Activated CD4-positive, alpha-beta T cell treated with anti-CD3 and anti-CD28 coated beads, Interleukin-2, amount 50 U/mL, for 16 hours (primary cell): Measurements from ENCODE around the gene HOXC5.

ENCODE experiments used
- DNase-seq: peaks from one replicate; pipeline ENCODE4 v3.0.0-alpha.2; 2020

HOXC5 gene

DNA sequence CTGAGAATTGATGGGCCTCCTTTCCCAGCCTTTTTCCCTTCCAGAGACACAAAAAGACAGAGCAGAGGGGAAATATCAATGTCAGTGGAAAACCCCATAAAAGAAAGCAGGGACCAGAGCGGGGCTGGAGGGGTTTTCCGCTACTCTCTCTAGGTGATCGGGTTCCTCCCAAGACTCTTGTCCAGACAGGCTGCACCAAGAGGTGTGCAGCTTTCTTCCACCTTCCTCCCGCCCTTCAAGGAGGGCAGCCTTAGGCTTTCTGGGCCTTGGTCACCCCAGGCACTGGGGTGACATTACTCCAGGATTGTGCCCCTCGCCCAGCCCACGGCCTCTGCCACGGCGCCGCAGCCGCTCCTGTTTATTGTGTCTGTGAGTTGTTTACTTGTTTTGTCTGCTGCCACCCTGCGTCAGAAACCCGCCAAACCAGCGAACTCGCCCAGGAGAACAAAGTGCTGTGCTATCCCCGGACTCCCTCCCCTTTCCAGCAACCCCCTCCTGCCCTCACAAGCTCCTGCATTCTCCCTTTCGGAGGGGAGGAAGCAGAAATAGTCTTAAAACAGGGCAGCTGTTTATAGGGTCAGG is 11.3 kb upstream of the HOXC5 start:
- no peak for DNase-seq

DNA sequence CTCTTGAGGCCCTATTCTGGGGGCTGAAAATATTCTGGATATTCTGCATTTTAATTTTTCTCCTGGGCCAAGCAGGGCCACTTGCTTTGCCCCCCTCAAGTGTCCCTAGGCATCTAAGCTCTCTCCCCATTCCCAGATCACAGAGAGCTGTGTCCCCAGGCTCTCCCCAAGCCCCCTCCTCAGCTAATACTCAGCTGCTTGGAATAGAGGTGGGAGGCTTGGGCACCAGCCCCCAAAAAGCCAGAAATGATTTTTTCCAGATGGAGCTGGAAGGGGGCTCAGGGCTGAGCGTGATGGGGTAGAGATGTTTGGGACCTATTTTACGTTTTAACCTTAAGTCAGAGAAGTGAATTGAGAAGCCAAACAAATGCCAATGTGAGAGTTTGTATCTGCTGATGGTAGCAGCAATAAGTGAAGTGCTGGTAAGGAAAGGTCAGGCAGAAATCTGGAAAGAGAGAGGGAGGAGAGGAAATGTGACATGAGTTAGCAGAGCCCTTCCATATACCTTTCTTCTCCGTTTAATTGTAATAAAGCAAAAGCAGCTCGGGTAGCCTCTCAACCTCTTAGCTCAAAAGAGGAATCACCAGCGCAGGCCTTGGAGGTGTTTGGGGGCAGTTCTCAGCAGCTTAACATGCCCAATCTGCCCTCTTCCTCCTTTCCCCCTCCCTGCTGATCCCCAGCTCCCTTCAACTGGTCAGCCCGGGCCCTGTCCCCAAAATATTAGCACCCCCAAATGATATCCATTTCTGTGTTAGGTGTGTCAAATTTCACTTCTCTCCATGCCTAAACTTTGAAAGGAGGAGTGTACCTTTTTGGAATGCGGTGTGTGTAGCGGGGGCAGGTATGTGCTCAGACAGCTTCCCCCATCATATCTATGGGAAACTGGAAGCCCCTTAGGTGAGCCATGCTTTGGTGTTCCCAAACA is 9.6 kb upstream of the HOXC5 start:
- DNase-seq: no peak

DNA sequence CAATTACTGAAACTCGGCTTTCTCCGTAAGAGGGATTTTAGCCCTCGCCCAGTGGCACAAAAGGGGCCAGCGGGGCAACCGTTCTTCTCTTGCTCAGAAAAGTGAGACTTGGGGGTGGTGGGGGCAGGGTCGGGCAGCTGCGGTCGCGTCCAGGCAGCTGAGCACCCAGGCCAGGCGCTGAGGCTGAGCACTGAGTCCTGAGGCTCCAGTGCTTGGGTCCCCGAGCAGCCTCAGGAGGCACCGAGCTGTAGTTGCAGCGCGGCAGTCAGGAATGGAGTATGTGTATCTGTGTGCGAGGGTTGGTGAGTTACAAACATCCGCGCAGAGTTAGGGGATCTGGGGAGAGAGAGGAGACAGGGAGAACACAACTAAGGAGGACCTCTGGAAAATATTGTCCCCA is 8.7 kb upstream of the HOXC5 start:
- DNase-seq: no peak

DNA sequence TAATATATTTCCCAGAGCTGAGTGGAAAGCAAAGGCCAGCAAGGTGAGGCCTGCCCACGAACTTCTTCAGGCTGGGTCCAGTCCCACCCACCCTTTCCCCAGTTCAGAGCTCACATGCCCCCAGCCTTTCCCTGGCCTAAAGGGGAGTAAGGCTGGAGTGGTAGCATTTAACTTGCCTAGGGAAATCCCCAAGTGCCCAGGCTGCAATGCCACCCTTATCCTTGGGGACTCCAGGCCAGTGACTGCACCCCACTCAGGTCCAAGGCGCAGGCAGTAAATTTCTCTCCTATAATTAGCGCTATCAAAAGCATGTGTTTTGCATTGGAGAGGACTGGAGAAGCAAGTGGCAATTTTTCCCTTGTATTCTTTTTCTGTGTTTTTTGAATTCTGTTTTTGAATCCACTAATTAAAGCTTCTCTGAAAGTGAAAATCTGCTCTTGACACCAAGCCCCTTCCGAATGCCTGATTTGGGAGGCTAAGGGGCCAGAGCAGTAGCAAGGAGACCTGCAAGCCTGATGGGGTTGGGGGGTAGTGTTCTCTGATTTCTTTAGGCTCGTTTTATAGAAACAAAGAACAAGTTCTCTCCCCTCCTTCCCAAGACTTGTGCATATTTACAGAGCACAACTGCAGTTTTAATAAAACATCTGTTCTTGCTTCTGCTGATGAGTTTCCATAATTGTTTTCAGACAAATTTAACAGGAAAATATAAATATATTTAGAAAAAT is 8.1 kb upstream of the HOXC5 start:
- DNase-seq: no peak

DNA sequence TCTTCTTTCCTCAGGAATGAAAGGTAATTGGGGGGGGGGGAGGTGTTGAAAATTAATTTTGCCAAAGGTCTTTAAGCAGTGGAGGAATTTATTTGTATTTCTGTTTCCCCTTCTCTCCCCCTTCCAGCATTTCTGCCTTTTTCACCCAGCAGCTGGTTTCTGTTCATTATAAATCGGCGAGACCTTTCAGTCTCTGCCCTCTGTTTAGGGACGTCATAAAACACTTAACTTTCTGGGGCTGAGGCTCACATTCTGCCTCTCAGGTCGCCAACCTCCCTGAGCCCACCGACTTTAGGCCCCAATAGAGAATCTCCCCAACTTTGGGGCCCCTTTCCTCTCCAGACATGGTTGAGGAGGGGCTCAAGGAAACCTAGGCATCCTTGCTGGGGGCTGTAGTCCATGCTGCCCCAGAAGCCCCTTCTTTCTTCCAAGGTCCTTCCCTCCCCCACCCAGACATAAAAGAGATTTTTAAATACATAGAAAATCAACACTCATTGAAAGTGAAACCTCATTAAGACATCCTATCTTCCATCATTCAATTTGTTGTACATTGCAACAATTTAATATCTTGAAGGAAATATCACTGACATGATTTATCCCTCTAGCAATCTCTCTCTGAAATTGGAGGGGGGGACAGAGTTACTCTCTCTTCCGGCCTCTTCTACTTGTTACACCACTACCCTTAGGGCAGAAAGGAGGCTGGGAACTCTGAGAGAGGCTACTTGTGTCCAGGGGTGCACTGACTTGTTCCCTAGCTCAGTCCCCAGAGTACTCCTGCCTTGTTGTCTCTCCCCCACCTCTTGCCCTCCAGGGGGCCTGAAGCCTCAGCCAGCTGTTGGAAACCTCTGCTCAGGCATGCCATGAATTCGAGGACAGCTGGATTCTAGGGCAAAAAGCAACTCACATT is 7.1 kb upstream of the HOXC5 start:
- DNase-seq: no peak

DNA sequence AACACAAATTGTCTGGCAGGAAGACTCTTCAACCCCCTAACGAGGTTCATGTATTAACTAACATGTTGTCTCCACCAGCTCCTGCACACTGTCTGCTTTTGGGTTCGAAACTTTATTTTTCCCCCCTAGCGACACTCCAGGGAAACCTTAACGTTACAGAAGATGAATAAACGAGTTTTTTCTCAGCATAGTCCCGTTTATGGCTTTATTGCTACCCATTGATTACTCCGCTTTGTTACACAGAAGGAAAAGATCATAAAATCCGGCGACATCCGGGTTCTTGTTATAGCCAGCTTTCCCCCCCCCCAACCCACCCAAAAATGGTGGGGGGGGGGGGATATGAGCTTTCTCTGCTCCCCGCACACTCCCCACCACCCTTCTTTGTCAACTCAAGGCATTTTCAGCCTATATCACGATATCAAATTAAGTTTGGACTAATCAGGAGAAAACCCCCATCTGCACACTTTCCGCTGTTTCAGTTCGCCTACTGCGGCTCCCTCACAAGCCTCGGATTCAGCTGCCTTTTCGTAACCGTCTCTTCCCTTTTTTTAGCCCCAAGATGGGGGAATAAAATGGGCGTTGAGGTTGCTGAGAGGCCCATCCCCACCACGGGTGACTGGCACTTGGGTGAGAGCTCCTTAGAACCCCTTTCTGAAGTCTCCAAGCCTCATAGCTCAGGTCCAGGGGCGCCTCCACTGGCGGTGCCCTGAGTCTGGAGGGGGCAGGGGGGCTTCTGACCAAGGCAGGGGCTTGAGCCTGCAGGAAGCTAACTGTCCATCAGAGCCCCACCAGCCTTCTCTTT is 6.0 kb upstream of the HOXC5 start:
- no peak for DNase-seq

DNA sequence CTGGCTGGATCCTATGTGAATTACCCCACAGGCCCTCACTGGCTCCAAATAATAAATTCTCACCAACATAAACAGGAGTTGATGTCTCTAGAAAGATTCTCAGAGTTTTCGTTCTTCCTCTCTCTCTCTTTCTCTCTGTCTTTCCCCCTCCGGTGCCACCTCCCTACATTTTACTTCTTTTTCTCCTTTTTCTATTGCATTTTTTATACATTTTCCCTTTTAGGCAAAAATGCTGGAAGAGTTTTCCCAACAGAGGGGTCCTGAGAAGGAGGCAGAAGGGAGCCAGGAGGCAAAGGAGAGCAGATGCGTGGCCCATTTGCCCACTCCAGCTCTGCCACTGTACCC is 5.4 kb upstream of the HOXC5 start:
- no peak for DNase-seq

DNA sequence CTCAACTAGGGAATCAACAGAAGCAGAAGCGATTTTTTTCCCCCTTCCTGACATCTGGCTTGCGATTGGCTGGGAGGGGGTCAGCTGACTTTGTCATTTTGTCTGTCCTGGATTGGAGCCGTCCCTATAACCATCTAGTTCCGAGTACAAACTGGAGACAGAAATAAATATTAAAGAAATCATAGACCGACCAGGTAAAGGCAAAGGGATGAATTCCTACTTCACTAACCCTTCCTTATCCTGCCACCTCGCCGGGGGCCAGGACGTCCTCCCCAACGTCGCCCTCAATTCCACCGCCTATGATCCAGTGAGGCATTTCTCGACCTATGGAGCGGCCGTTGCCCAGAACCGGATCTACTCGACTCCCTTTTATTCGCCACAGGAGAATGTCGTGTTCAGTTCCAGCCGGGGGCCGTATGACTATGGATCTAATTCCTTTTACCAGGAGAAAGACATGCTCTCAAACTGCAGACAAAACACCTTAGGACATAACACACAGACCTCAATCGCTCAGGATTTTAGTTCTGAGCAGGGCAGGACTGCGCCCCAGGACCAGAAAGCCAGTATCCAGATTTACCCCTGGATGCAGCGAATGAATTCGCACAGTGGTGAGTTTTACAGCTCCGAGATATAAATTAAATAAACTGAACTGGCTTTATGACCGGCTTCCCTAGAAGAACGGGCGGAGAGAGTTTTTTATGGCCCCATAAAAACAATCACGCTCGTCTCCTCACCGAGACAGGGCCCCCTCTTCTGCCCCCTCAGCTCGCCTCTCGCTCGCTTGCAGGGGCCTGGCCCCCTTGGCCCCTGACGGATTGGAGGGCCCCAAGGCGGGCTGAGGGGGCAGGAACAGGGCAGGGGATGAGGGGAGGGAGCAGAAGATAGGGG is 4.3 kb upstream of the HOXC5 start, which contains the start of gene HOXC6:
HOXC6 (plus strand) TSS at position 127 of the 888 bp plus-strand sequence; CDS start at position 209, 82 bp downstream.
- DNase-seq: no peak

DNA sequence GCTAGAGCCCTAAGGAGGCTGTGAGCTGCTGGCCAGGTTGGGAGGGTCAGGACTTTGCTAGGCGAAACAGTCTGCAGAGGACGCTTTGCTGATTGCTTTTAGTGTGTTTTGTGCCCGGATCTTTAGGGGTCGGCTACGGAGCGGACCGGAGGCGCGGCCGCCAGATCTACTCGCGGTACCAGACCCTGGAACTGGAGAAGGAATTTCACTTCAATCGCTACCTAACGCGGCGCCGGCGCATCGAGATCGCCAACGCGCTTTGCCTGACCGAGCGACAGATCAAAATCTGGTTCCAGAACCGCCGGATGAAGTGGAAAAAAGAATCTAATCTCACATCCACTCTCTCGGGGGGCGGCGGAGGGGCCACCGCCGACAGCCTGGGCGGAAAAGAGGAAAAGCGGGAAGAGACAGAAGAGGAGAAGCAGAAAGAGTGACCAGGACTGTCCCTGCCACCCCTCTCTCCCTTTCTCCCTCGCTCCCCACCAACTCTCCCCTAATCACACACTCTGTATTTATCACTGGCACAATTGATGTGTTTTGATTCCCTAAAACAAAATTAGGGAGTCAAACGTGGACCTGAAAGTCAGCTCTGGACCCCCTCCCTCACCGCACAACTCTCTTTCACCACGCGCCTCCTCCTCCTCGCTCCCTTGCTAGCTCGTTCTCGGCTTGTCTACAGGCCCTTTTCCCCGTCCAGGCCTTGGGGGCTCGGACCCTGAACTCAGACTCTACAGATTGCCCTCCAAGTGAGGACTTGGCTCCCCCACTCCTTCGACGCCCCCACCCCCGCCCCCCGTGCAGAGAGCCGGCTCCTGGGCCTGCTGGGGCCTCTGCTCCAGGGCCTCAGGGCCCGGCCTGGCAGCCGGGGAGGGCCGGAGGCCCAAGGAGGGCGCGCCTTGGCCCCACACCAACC is 3.1 kb upstream of the HOXC5 start:
- no peak for DNase-seq

DNA sequence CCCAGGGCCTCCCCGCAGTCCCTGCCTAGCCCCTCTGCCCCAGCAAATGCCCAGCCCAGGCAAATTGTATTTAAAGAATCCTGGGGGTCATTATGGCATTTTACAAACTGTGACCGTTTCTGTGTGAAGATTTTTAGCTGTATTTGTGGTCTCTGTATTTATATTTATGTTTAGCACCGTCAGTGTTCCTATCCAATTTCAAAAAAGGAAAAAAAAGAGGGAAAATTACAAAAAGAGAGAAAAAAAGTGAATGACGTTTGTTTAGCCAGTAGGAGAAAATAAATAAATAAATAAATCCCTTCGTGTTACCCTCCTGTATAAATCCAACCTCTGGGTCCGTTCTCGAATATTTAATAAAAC is 2.4 kb upstream of the HOXC5 start:
- DNase-seq: no peak

DNA sequence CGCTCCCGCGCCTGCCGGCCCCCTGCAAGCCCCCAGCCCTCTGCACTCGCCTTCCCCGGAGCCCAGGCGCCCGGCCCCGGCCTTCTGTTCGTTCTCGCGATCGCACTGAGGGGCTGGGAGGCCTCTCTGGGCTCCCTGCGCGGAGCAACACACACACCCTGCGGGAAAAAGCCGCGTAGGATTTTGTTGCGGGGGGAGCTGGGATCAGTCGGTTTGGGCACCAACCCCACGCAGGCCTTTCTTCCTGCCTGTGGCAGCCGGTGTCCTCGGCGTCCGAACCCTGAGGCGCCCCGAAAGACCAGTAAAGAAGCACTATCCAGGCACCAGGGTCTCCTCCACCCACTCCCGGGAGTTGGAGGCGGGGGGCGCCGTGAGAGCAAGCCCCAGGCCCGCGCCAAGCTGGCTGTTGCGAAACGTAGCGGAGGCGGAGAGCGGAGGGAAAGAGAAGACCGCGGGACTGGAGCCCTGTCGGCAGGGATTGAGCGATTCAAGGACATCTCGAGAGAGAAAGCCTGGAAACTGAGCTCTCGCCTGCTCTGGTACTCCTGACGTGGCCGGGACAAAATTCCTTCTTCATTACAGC is 1.9 kb upstream of the HOXC5 start:
- DNase-seq: no peak

DNA sequence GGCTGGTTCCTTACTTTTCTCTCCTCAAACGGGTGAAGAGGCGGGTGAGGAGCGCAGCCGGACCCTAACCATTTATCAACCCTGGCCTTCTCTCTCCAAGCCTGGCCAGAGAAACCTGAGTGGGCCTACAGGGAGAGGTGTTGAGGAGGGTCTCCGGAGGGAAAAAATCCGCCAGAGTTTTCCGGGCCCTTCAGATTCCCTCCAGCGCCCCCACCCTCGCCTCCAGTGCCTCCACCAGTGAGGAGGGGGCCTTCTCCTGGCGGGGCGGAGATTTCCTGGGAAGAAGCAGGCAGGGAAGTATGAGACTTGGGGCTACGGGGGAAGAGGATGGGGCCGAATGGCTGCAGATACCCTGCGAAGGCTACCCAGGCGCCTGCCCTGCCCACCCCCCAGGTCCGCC is 1.4 kb upstream of the HOXC5 start:
- no peak for DNase-seq

DNA sequence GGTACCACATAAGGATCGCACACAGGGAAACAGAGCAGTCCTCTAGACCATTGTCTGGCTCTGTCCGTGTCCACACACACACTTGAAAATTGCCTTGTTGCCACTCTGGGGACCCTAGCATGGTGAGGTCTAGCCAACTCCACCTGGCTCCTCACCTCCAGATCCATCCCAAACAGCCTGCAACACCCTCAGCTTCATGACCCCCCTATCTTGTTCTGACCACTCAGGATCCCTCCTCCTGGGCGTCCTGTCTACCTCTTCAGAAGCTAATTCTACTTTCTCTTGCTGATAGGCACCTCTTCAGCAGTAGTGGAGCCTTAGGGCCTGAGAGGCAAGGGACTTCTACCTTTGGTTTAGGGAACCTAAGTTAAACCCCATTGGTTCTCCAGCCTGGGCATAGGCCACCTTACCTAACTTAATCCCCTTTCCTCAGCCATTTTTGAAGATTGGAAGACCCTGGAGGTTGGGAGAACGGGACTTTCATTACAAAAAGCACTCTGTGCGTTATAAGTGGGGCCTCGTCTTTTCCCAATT is 697 bp upstream of the HOXC5 start:
- DNase-seq: no peak

DNA sequence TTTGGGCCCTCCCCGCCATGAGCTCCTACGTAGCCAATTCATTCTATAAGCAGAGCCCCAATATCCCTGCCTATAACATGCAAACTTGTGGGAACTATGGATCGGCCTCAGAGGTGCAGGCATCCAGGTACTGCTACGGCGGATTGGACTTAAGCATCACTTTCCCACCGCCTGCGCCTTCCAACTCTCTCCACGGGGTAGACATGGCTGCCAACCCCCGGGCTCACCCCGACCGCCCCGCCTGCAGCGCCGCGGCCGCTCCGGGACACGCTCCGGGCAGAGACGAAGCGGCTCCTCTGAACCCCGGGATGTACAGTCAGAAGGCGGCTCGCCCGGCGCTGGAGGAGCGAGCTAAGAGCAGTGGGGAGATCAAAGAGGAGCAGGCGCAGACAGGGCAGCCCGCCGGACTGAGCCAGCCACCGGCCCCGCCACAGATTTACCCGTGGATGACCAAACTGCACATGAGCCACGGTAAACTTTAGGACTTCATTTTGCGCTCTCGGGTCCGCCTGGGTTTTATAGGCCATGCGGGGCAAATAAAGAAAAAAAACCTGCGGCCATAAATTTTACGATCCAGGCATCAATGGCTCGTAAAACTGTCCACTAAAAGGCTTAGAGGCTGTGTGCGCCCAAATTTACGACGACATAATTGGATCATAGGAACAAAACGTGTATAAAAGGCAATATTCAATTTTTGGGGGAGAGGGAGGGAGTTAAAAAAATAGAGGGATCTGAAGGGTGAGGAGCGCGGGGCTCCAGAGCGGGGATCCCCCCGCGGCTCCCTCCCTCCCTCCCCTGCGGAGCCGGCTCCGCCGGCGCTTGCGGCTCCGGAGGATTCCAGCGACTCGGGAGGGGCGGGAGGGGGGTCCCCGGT is 493 bp downstream of the HOXC5 start:
- no peak for DNase-seq

DNA sequence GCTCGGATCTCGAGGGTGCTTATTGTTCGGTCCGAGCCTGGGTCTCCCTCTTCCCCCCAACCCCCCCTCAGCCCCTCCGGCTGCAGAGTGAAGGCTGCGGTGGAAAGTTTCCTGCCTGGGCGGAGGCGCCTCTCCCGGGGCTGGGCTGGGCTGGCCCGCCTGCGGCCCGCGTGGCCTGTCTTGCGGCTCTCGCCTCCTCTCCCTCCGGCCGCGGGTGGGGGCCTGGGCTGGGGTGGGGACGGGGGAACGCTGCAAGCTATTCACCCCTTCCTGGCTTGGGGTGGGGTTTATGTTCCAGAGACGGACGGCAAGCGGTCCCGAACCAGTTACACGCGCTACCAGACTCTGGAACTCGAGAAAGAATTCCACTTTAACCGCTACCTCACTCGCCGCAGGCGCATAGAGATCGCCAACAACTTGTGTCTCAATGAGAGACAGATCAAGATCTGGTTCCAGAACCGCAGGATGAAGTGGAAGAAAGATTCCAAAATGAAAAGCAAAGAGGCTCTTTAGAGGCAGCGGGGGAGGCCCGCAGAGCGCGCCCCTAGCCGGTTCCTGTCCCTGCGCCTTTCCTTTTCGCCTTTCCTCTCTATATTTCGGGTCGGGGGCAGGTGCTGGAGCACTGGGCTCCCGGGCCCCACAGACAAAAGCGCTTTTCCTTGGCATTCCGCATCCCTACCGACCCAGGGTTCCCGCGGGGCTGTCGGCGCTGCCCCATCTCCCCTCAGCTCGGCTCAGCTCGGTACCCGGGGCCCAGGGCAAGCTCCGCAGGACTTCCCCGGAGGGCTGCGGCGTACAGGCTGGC is 1.3 kb downstream of the HOXC5 start:
- DNase-seq: no peak

DNA sequence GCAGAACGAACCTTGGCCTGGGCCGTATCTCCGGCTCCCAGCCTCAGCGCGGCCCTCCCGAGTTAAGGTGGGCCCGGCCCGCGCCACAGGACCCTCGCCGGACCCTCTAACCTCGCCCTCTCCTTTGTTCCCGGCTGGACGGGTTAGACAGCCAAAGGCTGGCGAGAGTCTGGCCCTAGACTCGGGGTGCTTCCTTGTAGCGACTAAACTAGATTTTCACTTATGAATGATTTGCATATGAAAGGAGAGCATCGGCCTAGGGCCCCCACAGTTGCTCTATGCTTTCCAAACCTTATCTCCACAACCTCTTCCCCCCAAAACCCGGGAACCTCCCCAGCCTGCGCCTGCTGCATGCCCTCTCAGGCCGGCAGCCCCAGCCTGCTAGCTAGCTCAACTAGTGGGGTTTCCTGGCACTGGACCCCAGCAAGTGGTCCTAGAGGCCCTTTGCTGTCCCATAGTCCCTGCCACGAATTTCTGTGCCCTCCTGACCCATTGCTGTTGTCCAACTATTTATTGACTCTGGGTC is 2.0 kb downstream of the HOXC5 start:
- no peak for DNase-seq
